ENCODE results near the gene GTF2F2.
"Not testable (repeated sequence)": the region's sequence is repeated elsewhere in the genome, so short reads cannot be mapped to it uniquely, and the experiment has no call there.

GTF2F2 gene

DNA sequence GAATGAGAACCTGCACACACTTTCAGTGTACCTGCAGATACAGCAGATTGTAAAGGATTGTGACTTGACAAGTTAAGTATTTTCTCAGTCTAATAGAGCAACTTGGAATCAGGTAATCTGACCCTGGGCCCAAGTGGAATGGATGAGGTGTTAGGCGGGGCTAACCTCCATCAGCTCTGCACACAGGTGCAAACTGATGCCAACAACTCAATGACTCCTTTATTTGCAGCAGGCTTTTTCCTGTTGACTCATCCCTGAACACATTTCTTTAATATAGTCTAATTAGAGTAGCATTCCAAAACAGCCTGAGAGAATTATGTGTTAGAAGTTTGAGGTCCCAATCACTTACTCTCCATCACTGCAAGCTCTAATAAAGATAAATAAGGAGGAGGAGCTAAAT lies 171.9 kb downstream of the GTF2F2 start:
- no peak overlapping the region for H3K27ac Mint-ChIP-seq
- H3K4me1 Mint-ChIP-seq, result peaks cover 7% of the 10 kb centered on the region
- peaks cover 10% of the 10 kb centered on the region for H3K36me3 Mint-ChIP-seq (ENCODE audit: low read depth)
- H3K4me3 Mint-ChIP-seq, result no peak overlapping the region
- TF ChIP-seq, protein P1, sequence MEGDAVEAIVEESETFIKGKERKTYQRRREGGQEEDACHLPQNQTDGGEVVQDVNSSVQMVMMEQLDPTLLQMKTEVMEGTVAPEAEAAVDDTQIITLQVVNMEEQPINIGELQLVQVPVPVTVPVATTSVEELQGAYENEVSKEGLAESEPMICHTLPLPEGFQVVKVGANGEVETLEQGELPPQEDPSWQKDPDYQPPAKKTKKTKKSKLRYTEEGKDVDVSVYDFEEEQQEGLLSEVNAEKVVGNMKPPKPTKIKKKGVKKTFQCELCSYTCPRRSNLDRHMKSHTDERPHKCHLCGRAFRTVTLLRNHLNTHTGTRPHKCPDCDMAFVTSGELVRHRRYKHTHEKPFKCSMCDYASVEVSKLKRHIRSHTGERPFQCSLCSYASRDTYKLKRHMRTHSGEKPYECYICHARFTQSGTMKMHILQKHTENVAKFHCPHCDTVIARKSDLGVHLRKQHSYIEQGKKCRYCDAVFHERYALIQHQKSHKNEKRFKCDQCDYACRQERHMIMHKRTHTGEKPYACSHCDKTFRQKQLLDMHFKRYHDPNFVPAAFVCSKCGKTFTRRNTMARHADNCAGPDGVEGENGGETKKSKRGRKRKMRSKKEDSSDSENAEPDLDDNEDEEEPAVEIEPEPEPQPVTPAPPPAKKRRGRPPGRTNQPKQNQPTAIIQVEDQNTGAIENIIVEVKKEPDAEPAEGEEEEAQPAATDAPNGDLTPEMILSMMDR (IDR thresholded peaks at IDR 0.05; ENCODE audit: unreplicated experiment in 3 of 3), result no peak
- H3K27me3 Mint-ChIP-seq (ENCODE audit: low read depth), result no peaks in the 10 kb centered on the region
- no peaks in the 10 kb centered on the region for H3K9me3 Mint-ChIP-seq

DNA sequence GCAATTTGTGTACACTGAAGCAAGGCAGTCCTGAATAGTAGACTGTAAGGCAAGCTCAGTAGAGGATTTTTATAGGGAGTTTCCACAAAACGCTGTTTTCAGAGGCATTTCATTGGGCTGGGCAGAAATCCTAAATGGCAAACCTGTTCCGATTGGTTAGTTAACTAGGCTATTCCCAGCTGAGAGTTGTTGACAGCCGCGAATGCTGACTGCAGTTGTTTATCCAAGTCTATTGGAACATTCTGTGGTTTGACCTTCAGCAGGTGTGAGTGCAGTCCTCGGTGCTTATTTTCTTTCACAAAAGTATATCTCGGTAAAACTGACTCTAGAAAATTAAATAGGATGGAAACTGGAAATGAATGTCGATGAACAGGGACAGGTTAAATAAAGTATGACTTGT lies 175.2 kb downstream of the GTF2F2 start:
- TF ChIP-seq, protein P1 (IDR thresholded peaks at IDR 0.05; ENCODE audit: unreplicated experiment in 3 of 3), result no peak
- Mint-ChIP-seq H3K4me3 (no peak overlapping the region), H3K9me3 (no peaks in the 10 kb centered on the region), H3K4me1 (peaks cover 17% of the 10 kb centered on the region), H3K27me3 (ENCODE audit: low read depth) (no peaks in the 10 kb centered on the region), H3K36me3 (ENCODE audit: low read depth) (peaks cover 4% of the 10 kb centered on the region), H3K27ac (no peak overlapping the region)

DNA sequence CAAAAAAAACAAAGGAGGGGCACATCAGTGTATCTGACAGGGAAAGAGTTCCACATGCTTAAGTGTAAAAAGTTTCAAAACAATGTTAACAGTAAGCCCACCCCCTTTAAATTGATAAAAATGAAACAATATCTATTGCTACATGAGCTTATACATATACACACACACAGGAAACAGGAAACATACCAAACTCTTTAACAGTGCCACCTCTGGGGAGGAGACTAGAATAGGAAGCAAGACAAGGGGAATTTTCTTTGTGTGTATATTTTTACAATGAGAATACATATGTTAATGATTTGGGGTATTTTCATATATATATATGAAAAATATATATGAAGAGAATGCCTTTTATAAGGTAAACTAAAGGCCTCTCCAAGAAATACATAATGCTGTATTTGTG lies 175.9 kb downstream of the GTF2F2 start:
- no peaks in the 10 kb centered on the region for H3K36me3 Mint-ChIP-seq (ENCODE audit: low read depth)
- H3K27ac Mint-ChIP-seq, result no peak overlapping the region
- H3K4me1 Mint-ChIP-seq, result peaks cover 17% of the 10 kb centered on the region
- H3K4me3 Mint-ChIP-seq, result no peak overlapping the region
- no peaks in the 10 kb centered on the region for H3K9me3 Mint-ChIP-seq
- H3K27me3 Mint-ChIP-seq (ENCODE audit: low read depth), result no peaks in the 10 kb centered on the region
- TF ChIP-seq, protein P1 (IDR thresholded peaks at IDR 0.05; ENCODE audit: unreplicated experiment in 3 of 3), result no peak

DNA sequence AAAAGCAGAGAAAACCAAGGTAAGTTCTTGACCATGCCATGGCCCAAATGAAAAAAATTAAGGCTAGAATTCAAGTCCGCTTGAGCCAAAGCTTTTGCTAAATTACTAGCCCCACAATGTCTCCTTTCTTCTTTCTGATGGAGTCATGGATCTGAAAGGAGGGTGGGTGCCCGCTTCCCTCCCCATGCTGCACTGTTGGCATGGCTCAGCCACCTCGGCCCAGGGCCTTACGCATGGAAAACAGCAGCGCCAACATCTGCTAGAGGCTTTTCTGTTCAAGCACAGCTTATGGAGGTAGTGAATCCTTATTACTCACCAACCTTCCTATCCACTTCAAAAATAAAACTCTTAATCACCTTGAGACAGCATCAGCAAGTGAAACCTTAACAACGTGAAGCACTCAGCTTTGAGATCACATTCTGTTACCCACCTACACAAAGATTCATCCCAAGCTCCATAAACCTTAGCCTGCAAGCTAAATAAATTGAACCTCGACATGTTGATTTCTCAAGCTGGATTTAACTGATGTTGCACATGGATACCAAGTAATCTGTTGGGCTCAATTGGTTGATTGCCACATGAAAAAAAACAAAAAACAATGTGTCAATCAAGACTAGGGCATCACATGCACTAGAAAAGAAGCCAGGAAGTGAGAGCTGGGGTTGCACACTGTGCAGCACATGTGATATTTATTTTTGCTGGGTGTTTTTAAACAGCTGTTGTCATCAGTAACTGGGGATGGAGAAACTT lies 177.3 kb downstream of the GTF2F2 start:
- H3K4me1 Mint-ChIP-seq, result peaks cover 17% of the 10 kb centered on the region
- no peaks in the 10 kb centered on the region for H3K36me3 Mint-ChIP-seq (ENCODE audit: low read depth)
- H3K4me3 Mint-ChIP-seq, result no peak overlapping the region
- TF ChIP-seq, protein P1 (IDR thresholded peaks at IDR 0.05; ENCODE audit: unreplicated experiment in 3 of 3), result no peak
- no peak overlapping the region for H3K27ac Mint-ChIP-seq
- no peaks in the 10 kb centered on the region for H3K27me3 Mint-ChIP-seq (ENCODE audit: low read depth)
- H3K9me3 Mint-ChIP-seq, result no peaks in the 10 kb centered on the region

DNA sequence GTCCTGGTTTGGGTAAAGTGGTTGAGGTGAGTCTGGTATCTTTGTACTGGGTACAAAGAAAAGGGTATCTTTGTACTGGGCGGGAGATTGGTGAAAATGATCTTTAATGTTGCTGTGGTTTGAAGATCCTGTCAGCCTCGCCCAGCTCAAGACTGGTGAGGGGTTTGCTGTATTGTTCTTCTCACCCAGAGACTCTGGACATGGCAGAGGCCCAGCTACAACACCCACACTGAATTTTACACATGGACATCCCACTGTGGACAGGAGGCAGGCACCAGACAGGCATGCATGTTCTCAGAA lies 177.8 kb downstream of the GTF2F2 start:
- TF ChIP-seq, protein P1 (IDR thresholded peaks at IDR 0.05; ENCODE audit: unreplicated experiment in 3 of 3), result no peak
- no peak overlapping the region for H3K27ac Mint-ChIP-seq
- H3K27me3 Mint-ChIP-seq (ENCODE audit: low read depth), result no peaks in the 10 kb centered on the region
- H3K4me3 Mint-ChIP-seq, result no peak overlapping the region
- H3K4me1 Mint-ChIP-seq, result peaks cover 17% of the 10 kb centered on the region
- no peaks in the 10 kb centered on the region for H3K36me3 Mint-ChIP-seq (ENCODE audit: low read depth)
- no peaks in the 10 kb centered on the region for H3K9me3 Mint-ChIP-seq

DNA sequence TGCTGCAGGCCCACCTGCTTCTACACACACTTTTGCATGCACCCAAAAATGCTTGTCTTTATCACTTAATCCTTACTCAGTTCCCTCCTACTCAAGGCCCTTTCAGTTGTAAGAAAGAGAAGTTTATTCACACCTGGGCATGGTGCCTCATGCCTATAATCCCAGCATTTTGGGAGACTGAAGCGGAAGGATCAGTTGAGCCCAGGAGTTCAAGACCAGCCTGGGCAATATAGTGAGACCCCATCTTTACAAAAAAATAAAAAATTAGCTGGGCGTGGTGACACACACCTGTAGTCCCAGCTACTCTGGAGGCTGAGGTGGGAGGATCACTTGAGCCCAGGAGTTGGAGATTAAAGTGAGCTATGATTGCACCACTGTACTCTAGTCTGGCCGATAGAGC lies 178.2 kb downstream of the GTF2F2 start:
- H3K9me3 Mint-ChIP-seq; H3K4me3 Mint-ChIP-seq; H3K27ac Mint-ChIP-seq; H3K36me3 Mint-ChIP-seq (ENCODE audit: low read depth); H3K27me3 Mint-ChIP-seq (ENCODE audit: low read depth): not testable (repeated sequence)
- peaks cover 17% of the 10 kb centered on the region for H3K4me1 Mint-ChIP-seq

All from nephron (organoid).